B cell (primary cell): ENCODE data around the gene MAP1LC3B2. TPM values are rescaled to one million over a fixed set of nuclear protein-coding genes. Genes with fewer than 3 reads are reported as not detected.
A peak's percentile ranks its signal among the peaks of the same experiment; 100 is the strongest.

ENCODE experiments used
- ATAC-seq: fragments of 200-7000 bp; cut with Tn5 transposase; one replicate; pipeline ENCODE4 v1.10.0; 2021; ENCODE audit warnings: low read depth, mild to moderate bottlenecking, moderate number of reproducible peaks, moderate library complexity
- CTCF ChIA-PET: fragments of 350-600 bp; sonication (Branson Sonifier 250); formaldehyde crosslinking; loops from one replicate; lab custom pipeline; 2021; ENCODE audit warnings: antibody characterized with exemption, inconsistent platforms; lab: Charles Lee
- POLR2A ChIA-PET: fragments of 350-600 bp; sonication (Branson Sonifier 250); formaldehyde crosslinking; loops from one replicate; lab custom pipeline; 2021; ENCODE audit warnings: antibody characterized with exemption; lab: Charles Lee
- DNase-seq: peaks from one replicate; pipeline ENCODE4 v3.0.0; 2013
- H2AFZ ChIP-seq: 2 replicates; pipeline ENCODE4 v1.6.1; 2012; ENCODE audit warnings: mild to moderate bottlenecking, low read depth, low read length; ENCODE audit not compliant: insufficient read depth, poor library complexity, severe bottlenecking
- H3K27ac ChIP-seq, 2 donors: 1 replicate in 1 of 2; 2 replicates in 1 of 2; pipeline ENCODE4 v1.5.1; 2012 to 2013; ENCODE audit warnings: low read length in 2 of 2, mild to moderate bottlenecking in 2 of 2, moderate library complexity in 1 of 2
- H3K27me3 ChIP-seq, 4 experiments: fragments of 200-600 bp in 1 of 4; sonication (generic) in 1 of 4; replicated peaks in 1 of 4; 1 replicate in 2 of 4; 2 replicates in 2 of 4; pipeline versions ENCODE4 v1.6.1 to v1.7.0; 2013 to 2016; ENCODE audit warnings: low read length in 3 of 4, mild to moderate bottlenecking in 2 of 4, mixed read lengths in 1 of 4, moderate library complexity in 1 of 4; ENCODE audit not compliant: insufficient read depth in 4 of 4, control insufficient read depth in 3 of 4; ENCODE audit errors: control extremely low read depth in 1 of 4
- H3K36me3 ChIP-seq, 2 experiments: replicated peaks in 1 of 2; 1 replicate in 1 of 2; 2 replicates in 1 of 2; pipeline versions ENCODE4 v1.6.1 to v1.7.1; 2013; ENCODE audit warnings: low read length in 1 of 2; ENCODE audit not compliant: insufficient read depth in 2 of 2, control insufficient read depth in 1 of 2; ENCODE audit errors: control extremely low read depth in 1 of 2, extremely low read depth in 1 of 2
- H3K4me1 ChIP-seq, 2 donors: fragments of 200-600 bp in 1 of 2; sonication (generic) in 1 of 2; 1 replicate in 1 of 2; 2 replicates in 1 of 2; pipeline versions ENCODE4 v1.5.1 to v1.6.1; 2013 to 2017; ENCODE audit warnings: low read length in 2 of 2; ENCODE audit not compliant: control insufficient read depth in 2 of 2, insufficient read depth in 2 of 2
- H3K4me2 ChIP-seq: replicated peaks from 2 replicates; pipeline ENCODE3; 2012; ENCODE audit warnings: mild to moderate bottlenecking, low read depth, low read length; ENCODE audit not compliant: poor library complexity, severe bottlenecking
- H3K4me3 ChIP-seq, 5 experiments: fragments of 200-600 bp in 1 of 5; sonication (generic) in 1 of 5; 1 replicate in 3 of 5; 2 replicates in 2 of 5; pipeline versions ENCODE4 v1.5.1 to v1.7.0; 2011 to 2016; ENCODE audit warnings: low read length in 4 of 5, mild to moderate bottlenecking in 4 of 5, low read depth in 2 of 5, control low read depth in 1 of 5, moderate library complexity in 1 of 5; ENCODE audit not compliant: insufficient read depth in 1 of 5; ENCODE audit errors: control extremely low read depth in 1 of 5, extremely low read depth in 1 of 5
- H3K79me2 ChIP-seq: fragments of 200-600 bp; sonication (generic); one replicate; pipeline ENCODE4 v1.6.0; 2016; ENCODE audit warnings: low read length; ENCODE audit not compliant: control insufficient read depth, insufficient read depth
- H3K9ac ChIP-seq: fragments of 200-600 bp; sonication (generic); 2 replicates; pipeline ENCODE4 v1.6.1; 2017; ENCODE audit warnings: mild to moderate bottlenecking, low read length, moderate library complexity
- H3K9me3 ChIP-seq, 3 donors: one replicate each; pipeline versions ENCODE4 v1.6.1 to v1.7.1; 2013; ENCODE audit warnings: low read length in 2 of 3; ENCODE audit not compliant: control insufficient read depth in 2 of 3, insufficient read depth in 1 of 3; ENCODE audit errors: control extremely low read depth in 1 of 3
- H4K20me1 ChIP-seq: 2 replicates; pipeline ENCODE4 v1.6.0; 2012; ENCODE audit warnings: mild to moderate bottlenecking, low read length; ENCODE audit not compliant: insufficient read depth, control insufficient read depth, poor library complexity, severe bottlenecking
- H3K27ac Mint-ChIP-seq: one replicate; pipeline ENCODE4 v1.8.0; 2021; ENCODE audit warnings: mixed read lengths
- H3K27me3 Mint-ChIP-seq: one replicate; pipeline ENCODE4 v1.8.0; 2021; ENCODE audit warnings: mixed read lengths
- H3K4me1 Mint-ChIP-seq: one replicate; pipeline ENCODE4 v1.8.0; 2021; ENCODE audit warnings: mixed read lengths
- H3K4me3 Mint-ChIP-seq: one replicate; pipeline ENCODE4 v1.8.0; 2021; ENCODE audit warnings: mixed read lengths
- H3K9me3 Mint-ChIP-seq: one replicate; pipeline ENCODE4 v1.8.0; 2022; ENCODE audit warnings: mixed read lengths; ENCODE audit not compliant: insufficient read depth
- CTCF ChIP-seq: fragments of 200-600 bp; IDR thresholded peaks from one replicate; pipeline ENCODE4 v1.8.0; 2022; ENCODE audit warnings: antibody characterized with exemption, mild to moderate bottlenecking
- EZH2 ChIP-seq: IDR thresholded peaks from 2 replicates; pipeline ENCODE4 v1.6.1; 2012; ENCODE audit warnings: borderline replicate concordance, low read depth, mild to moderate bottlenecking, moderate library complexity, low read length; ENCODE audit not compliant: insufficient read depth, poor library complexity, severe bottlenecking
- WGBS: methylation state at CpG from one replicate; pipeline ENCODE4 v1.1.5; 2013; ENCODE audit warnings: missing lambda C conversion rate; ENCODE audit not compliant: insufficient coverage; 5-methylcytosine and 5-hydroxymethylcytosine counted together
- intact Hi-C: fragments of 100-400 bp; cut with micrococcal nuclease; formaldehyde crosslinking; loops from one replicate; pipeline ENCODE4 v1.10.0; 2022
- polyA plus RNA-seq: library from polyadenylated mRNA; depleted of rRNA; stranded (reverse); fragments of >200 nt; gene quantifications from 2 replicates; pipeline ENCODE4 v1.2.3, GENCODE V29; 2012
- total RNA-seq, 2 donors: library from RNA; stranded (reverse); fragments of 120-200 nt in 1 of 2; gene quantifications; 1 replicate in 1 of 2; 2 replicates in 1 of 2; pipeline versions ENCODE4 v1.2.3 to v1.2.4, GENCODE V29; 2013 to 2022

MAP1LC3B2 gene
- total and polyA plus RNA-seq, 2 donors (not counting 1 experiment from before 2014, with no cell fraction given): 0.28 to 1.0 TPM

- peak overlapping the region; percentile 53 to 96 (median 67) for H3K4me3 ChIP-seq
- TF ChIP-seq CTCF: no peak
- TF ChIP-seq EZH2: no peak
- H3K27ac ChIP-seq: no peak overlapping the region
These were observed 25.6 kb upstream of the MAP1LC3B2 start for GRCh38 chr12:116533343-116534251.

More at GRCh38 chr12:116533343-116534251, 25.6 kb upstream of the MAP1LC3B2 start:
- Mint-ChIP-seq H3K9me3 (no peaks in the 10 kb centered on the region), H3K4me3 (peak overlapping the region; percentile 85), H3K27me3 (no peaks in the 10 kb centered on the region), H3K27ac (peak overlapping the region; percentile 90), H3K4me1 (peaks cover 52% of the 10 kb centered on the region)
- no peaks in the 10 kb centered on the region for H3K79me2 ChIP-seq
- DNase-seq: peak; percentile 85
- no peaks in the 10 kb centered on the region for H4K20me1 ChIP-seq
- 0% methylated on average over 14 of the region's 32 CpGs for WGBS
- intact Hi-C loops: loop anchor here (1.0 to 10.0 kb wide), 4 partner anchors 25 to 257 kb away; partner anchors contain the start of genes MAP1LC3B2 and MED13L
- H3K9me3 ChIP-seq: no peaks in the 10 kb centered on the region
- peaks cover 37 to 43% of the 10 kb centered on the region in 2 donors for H3K4me1 ChIP-seq
- ATAC-seq: peak; percentile 93
- H3K4me2 ChIP-seq: peak overlapping the region; percentile 99
- H3K9ac ChIP-seq: peak overlapping the region; percentile 87
- no peaks in the 10 kb centered on the region for H3K27me3 ChIP-seq
- CTCF ChIA-PET: interaction anchor here (0.6 to 1.6 kb wide), 7 partner anchors 26 to 292 kb away, joined by 3 to 11 read pairs (median 4); partner anchors contain the start of gene MAP1LC3B2
- no peaks in the 10 kb centered on the region for H3K36me3 ChIP-seq
- POLR2A ChIA-PET: interaction anchor here (3.0 kb wide), 1 partner anchor 26 kb away, joined by 21 read pairs; the partner anchor contains the start of gene MAP1LC3B2
- peak overlapping the region; percentile 89 for H2AFZ ChIP-seq
